Activated CD4-positive, alpha-beta T cell treated with anti-CD3 and anti-CD28 coated beads for 24 hours (primary cell): ENCODE measurements around the gene USP30.
A peak's percentile ranks its signal among the peaks of the same experiment; 100 is the strongest.
"Not testable (repeated sequence)": the region's sequence is repeated elsewhere in the genome, so short reads cannot be mapped to it uniquely, and the experiment has no call there.

Source experiments
- DNase-seq, 2 donors: peaks; one replicate each; pipeline ENCODE4 v3.0.0-alpha.2; 2020; ENCODE audit warnings: low read depth in 2 of 2

The USP30 gene

DNA sequence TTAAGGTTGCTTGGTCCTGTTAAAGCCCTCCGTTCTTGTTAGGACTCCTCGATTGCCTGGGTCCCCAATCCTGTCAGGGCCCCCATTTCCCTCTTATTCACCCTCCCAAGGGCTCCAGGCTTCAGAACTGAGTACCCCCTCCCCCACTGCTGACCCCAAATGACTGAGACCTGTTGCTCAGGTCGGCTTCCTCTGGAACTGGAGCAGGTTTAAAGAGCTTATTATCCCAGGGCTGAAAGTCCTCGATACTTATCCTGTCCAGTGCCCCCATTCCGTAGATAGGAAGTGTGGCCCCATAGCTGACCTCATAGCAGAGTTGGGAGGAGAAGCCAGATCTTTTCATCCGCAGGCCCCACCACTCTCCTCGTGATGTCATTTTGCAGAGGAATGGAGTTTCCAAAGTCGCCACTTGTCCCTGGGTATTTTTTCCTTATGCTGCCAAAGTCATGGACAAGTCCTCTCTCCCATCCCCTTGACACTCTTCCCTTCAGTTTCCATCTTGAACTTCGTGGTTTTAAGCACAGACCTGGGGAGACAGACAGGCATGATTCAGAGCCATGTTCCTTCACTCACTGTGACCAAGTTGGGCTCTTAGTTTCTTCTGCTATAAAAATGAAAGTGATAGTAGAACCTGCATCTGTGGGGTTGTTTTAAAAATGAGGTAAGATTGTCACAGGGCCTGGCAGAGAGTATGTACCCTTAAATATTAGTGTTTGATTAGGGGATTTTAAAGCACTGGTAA, 1.2 kb downstream of the USP30 start:
- peak in 1 of 2 donors; percentile 14 for DNase-seq

DNA sequence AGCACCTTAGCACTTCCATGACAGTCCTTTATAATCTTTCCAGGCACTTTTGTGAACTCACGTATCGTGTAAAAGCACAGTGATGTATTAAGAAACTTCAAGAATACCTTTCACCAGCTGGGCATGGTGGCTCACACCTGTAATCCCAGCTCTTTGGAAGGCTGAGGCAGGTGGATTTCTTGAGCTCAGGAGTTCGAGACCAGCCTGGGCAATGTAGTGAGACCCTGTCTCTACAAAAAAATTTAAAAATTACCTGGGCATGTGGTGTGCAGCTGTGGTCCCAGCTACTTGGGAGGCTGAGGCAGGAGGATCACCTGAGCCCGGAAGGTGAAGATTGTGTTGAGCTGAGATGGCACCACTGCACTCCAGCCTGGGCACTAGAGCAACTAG, 1.7 kb downstream of the USP30 start:
- DNase-seq = not testable (repeated sequence)

DNA sequence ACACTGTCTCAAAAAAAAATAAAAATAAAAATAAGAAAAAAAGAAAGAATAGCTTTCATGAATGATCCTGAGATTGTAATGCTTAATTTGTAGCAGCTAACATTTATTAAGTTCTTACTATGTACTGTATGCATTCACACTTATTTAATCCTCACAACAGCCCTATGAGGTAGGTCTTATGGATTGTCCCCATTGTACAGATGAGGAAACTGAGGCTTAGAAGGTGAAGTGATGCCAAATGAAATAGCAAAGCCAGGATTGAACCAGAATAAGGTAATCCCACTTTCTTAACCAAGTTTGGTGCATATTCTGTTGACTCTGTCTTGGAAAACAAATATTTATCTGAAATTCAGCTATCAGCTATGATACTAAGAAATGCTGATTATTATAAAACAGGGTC, 2.1 kb downstream of the USP30 start:
- no peak for DNase-seq

DNA sequence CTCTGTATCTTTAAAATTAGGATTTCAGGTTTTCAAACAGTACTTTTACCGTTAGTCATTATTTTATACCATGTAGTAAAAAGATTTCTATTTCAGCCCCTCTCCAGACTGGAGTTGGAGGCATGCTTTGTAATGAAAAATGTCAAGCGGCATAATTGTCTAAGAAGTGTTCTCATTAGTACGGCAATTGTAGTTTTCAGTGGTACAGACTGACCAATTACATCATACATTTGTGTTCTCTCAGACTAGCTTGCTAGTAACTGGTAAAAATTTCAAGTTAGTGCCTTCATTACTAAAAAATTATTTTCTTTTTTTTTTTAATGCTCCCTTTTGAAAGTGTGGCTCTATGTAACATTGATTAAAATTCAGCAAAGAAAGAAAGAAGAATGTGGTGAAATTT, 4.5 kb downstream of the USP30 start:
- no peak for DNase-seq

DNA sequence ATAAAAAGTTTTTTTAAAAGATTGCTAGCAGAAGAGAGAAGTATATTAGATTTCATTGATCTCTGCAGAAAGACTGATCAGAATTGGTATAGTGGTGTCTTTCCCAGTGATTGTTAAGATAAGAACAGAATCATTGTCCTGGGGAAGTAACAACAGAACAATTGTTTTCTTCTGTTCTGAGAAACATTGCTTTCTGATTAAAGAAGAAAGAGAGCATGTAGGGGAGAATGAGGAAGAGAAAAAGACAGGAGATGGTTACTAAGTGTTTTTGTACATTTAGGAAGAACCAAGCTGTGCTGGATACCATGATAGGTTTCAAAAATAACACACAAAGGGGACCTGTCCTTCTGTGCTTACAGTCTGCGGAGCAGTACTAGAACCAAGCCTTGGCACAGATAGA, 5.0 kb downstream of the USP30 start:
- DNase-seq = no peak

DNA sequence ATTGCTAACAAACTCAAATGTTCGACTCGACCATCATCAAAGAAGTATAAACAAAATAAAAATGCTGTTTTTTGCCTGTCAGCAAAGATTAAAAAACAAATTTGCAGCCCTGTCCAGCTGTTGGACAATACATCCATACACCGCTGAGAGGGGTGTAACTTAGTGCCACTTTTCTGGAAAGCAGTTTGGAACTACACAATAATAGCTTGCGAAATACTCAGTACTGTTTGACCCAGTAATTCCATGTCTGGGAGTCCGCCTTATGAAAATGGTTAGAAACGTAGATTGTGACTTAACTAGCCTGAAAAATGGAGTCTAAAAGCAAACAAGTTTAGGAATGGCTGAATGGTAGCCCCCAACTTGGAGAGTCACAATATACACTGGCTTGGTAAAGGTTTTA, 6.4 kb downstream of the USP30 start:
- no peak for DNase-seq

DNA sequence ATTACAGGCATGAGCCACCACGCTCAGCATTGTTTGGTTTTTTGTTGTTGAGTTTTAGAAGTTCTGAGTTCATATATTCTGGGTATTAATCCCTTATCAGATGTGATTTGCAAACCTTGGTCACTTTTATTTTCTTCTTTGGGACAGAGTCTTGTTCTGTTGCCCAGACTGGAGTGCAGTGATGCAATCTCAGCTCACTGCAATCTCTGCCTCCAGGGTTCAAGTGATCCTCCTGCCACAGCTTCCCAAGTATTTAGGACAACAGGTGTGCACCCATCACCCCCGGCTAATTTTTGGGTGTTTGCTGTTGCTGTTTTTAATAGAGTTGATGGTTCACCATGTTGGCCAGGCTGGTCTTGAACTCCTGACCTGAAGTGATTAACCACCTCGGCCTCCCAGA, 11.8 kb downstream of the USP30 start:
- no peak for DNase-seq

DNA sequence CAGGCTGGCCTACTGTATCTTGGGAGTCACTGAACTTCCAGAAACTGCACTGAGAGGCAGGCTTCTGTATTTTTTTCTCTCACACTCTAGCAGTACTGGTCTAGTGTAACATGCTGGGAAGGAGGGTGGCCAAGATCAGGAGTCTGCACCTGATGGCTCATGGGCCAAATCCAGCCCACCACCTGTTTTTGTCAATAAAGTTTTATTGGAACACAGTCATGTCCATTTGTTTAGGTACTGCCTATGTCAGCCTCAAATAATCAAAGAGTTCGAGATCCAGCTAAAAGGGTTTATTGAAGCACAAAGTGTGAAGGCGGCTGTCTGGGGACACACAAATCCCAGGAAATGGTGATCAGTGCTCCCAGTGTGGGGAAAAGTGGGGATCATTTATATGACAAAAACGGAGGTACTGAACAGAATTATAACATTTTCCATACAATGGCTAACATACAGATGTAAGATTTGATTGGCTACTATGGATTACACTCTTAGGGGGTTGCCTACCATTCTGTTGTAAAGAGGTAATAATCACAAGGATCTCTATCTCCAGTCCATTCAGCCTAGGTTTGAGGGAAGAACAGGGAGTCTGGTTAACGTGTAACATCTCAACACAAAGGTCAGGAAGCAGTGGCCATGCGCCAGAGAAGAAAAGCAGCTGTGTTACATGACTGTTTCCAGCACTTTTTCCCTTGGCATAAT, 12.9 kb downstream of the USP30 start:
- no peak for DNase-seq

DNA sequence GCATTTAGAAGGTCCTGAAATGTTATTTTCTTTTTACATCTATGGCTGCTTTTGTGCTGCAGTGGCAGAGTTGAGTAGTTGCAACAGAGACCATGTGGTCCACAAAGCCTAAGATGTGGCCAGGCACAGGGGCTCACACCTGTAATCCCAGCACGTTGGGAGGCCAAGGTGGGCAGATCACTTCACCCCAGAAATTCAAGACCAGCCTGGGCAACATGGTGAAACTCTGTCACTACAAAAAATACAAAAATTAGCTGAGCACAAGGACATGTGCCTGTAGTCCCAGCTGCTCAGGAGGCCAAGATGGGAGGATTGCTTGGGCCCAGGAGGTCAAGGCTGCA, 13.4 kb downstream of the USP30 start:
- DNase-seq = no peak

DNA sequence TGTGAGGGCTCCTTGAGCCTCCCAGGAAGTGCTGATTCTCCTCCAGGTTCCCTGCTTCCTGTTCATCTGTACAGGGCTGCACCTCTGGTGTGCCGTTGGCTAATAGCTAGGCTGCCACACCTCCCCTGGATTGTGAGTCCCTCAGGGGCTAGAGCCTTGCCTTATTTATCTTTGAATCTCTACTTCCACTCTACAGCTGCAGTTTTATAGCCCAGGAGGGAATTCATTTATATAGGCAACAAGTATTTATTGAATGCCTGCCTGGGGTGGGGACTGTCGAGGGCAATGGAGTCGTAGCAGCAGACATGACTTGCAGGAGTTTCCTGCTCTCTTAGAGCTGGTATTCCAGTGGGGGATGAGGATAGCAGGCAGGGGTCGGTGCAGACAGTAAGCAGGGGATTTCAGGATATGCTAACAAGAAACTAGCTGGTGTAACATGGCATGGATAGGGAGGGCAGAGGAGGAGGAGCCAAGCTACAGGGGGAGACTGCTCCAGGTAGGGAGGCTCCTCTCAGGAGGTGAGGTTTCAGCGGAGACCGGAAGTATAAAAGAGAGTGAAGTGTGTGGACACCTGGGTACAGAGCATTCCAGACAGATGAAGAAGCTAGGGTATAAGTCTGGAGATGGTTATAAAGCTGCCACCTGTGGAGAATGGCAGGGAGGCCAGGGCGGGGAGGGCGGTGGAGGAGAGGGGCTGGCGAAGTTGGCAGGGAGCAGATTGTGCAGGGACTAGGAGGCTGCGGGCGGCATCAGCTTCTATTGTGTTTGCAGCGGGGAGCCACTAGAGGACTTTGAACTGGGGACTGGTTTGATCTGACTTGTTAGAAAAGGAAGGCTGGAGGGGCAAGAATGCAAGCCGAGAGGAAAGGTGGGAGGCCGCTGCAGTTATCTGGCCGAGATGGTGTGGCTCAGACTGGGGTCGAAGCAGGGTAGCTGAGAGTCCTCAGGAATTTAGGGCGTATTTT, 17.2 kb downstream of the USP30 start:
- DNase-seq = no peak

DNA sequence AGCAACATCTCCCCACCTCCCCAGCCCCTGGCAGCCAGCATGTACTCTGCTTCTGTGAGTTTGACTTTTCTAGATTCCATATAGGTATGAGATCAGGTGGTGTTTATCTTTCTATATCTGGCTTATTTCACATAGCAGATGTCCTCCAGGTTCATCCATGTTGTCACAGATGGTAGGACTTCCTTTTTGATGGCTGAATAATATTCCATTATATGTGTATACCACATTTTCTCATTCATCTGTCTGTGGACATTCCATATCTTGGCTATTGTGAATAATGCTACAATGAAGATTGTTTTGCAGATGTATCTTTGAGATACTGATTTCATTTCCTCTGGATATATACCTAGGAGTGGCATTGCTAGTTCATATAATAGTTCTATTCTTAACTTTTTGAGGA, 22.5 kb downstream of the USP30 start:
- DNase-seq = no peak

DNA sequence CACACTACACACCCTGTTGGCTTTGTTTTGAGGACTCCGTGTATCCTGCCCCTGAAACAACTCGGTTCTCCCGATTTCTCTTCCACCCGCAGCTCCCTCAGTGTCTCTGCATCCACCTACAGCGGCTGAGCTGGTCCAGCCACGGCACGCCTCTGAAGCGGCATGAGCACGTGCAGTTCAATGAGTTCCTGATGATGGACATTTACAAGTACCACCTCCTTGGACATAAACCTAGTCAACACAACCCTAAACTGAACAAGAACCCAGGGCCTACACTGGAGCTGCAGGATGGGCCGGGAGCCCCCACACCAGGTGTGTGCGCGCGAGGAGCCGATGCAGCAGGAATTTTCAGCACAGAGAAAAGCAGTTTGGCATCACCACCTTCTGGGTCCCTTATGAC, 30.4 kb downstream of the USP30 start:
- DNase-seq = no peak

DNA sequence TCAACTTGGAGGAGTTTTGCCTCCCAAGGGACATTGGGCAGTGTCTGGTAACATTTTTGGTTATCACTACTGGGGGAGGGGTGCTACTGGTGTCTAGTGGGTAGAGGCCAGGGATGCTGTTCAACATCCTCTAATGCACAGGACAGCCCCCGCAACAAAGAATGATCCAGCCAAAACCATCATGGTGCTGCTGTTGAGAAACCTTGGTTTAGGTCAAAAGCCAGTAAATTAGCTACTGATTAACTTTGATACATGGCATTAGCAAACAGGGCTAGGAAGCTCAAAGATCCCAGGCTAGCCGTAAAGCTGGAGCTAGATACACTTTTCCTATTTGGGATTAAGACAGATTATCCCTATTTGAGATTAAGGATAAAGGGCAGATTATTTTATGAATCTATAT, 32.0 kb downstream of the USP30 start:
- no peak for DNase-seq

DNA sequence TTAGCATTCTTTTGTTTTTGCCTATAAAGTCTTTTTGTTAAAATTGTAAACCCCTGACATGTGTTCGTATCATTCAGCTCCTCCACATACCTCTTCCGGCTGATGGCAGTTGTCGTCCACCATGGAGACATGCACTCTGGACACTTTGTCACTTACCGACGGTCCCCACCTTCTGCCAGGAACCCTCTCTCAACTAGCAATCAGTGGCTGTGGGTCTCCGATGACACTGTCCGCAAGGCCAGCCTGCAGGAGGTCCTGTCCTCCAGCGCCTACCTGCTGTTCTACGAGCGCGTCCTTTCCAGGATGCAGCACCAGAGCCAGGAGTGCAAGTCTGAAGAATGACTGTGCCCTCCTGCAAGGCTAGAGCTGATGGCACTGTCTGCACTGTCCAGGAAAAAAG, 33.2 kb downstream of the USP30 start:
- DNase-seq = no peak

DNA sequence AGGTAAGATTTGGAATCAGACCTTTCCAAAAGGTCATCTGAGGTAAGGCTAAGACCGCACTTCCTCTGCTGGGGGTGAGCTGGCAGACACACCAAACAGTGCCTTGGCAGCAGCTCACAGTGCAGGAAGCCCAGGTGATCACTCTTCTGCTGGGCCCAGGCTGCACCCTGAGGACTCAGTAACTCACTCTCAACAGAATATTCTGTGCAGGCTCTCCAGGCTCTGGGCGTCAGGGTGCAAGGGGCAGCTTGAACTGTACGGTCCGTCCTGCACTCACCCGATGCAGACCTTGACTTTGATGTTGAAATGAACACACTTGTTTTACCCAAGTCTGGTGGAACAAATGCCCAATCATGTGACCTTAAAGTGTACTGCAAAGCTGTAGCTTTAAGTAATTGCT, 34.9 kb downstream of the USP30 start:
- DNase-seq = no peak

DNA sequence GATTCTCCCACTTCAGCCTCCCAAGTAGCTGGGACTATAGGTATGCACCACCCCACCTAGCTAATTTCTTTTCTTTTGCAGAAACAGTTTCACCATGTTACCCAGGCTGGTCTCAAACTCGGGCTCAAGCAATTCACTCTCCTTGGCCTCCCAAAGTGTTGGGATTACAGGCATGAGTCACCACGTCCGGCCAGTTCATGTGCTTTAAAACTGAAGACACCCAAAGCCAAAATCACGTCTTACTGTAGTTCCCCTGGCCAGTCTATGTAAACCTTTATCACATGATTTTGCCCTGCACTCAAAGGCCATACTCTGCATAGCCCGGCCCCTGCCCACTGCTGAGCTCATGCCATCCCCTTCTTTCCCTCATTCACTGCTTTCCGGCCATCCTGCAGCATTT, 36.4 kb downstream of the USP30 start:
- no peak for DNase-seq

DNA sequence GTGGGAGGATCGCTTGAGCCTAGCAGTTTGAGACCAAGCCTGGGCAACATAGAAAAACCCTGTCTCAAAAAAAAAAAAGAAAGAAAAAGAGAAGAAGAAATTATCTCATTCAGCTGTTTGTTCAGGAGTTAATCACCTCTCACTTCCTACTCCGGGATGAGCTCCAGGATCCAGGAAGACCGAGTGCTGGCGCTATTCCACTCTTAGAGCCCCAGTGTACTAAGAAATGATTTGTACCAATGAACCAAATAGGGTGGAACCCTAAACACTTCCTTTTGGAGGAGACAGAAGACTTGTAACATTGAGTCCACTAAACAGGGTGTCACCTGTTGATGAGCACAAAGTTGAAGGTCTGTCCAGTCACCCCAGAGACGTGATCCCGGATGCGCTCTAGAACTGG, 37.3 kb downstream of the USP30 start:
- DNase-seq = no peak

DNA sequence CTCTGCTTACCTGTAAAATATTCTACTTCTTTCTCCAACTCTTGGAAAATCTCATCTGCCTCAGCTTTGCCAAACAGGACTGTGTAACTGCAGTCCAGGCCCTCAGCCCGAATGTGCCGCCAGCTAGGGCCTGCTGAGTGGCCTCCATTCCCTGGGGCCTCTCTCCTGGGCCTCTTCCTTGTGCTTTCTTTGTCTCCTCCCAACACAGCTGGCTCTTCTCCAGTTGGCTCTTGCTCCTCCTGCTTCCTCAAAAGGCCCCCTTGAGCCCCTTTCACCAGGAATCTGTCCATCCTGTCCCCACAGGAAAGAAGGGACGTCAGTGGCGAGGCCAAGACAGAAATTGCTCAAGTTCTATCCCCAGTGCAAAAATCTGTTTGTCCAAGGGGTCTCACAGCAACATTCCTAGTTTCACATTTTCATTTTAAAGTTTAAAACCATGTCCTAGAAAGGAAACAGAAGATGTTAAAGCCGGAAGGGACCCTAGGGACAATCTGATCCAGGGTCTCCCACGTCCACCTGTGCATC, 40.2 kb downstream of the USP30 start:
- DNase-seq = no peak

DNA sequence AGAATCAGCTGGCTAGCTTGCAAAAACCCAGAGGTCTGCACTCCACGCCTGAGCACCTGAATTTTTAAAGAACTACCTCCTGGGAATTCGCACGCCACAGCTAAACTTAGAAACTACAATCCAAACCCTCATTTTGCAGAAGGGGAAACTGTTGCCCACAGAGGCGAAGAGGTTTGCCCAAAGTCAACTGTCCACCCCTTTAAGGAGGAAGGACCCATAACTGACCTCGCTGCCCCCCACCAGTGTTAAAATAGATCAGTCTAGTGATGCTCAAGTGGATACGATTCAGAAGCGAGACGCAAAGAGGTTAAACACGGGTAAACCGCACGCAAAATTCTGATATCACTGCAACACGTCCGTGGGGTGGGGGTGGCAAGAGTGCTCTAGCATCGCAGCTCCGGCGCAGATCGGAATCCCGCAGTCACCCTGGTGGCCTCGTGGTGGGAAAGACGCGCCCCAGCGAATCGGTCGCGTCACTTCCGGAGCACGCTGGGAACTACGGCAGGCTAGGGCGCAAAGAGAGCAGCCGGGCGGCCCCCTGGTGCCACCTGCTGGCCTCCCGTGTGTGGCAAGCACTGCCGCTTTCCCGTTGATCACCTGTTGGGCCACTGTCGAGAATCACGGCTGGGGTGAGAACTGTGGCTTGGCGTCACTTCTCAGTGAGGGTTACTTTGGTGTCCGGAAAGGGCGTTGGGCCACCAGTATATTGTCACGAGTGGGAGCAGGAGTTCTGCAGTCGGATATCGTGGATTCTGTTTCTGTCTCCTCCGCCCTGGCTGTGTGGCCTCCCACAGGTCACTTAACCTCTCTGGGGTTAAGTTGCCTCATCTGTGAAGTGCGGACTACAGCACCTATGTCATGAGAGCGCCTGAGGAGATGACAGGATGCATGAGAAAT, 40.9 kb downstream of the USP30 start, which contains the start of gene ALKBH2:
ALKBH2 (minus strand) TSS at position 451 of the 897 bp plus-strand sequence. CDS start 686 bp downstream, outside the sequence.
- peak; percentile 90 to 91 for DNase-seq

DNA sequence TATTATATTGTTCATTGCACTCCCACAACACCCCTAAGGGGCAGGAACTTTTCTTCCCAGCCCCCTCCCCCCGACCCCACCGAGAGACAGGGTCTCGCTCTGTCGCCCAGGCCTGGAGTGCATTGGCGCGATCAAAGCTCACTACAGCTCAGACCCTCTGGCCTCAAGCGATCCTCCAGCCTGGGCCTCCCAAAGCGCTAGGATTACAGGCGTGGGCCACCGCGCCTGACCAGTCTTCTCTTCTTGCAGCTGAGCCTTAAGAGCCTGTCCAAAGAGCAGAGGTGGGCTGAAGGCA, 44.7 kb downstream of the USP30 start:
- DNase-seq = no peak

DNA sequence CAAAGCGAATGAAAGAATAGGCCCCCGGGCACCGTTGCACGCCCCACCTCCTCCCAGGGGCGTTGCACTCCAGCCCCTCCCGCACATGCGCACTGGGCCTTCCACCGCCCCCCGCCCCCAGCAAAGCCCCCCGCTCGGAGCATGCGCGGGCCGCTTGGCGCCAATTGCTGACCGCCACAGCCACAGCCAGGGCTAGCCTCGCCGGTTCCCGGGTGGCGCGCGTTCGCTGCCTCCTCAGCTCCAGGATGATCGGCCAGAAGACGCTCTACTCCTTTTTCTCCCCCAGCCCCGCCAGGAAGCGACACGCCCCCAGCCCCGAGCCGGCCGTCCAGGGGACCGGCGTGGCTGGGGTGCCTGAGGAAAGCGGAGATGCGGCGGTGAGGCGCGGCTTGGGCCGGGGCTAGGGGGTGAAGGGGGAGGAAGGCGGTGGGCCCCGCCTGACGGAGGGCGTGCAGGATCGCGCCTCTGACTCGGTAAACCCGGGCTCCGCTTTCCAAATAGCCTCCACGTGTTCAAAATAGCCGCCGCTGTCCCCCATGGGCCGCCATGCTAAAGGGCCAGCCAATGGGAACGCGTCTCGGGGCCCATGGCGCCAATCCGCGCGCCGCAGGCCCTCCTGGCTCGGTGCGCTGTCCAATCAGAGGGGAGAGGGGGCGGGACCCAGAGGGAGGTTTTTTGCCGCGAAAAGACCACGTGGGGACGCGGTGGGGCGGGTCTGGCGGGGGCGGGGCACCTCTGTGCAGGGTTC, 45.2 kb downstream of the USP30 start, which contains the start of gene UNG:
UNG (plus strand) TSS at position 163 of the 748 bp plus-strand sequence; CDS start at position 246, 83 bp downstream.
- DNase-seq = peak; percentile 94 to 96
